A549 (cell line): Measurements from ENCODE around the gene ARAP3. TPM values are rescaled to one million over a fixed set of nuclear protein-coding genes. Genes with fewer than 3 reads are reported as not detected.

Experiments
- ATAC-seq, 2 experiments: fragments of 200-7000 bp in 1 of 2; fragments of >200 bp in 1 of 2; cut with Nextera tagmentation in 1 of 2; cut with Tn5 transposase in 1 of 2; 3 replicates each; pipeline versions ENCODE4 v1.8.0 to v1.9.1; 2018 to 2020; ENCODE audit warnings: mild to moderate bottlenecking in 1 of 2, moderate library complexity in 1 of 2
- CTCF ChIA-PET: fragments of 300-600 bp; sonication (Branson Sonifier 250); formaldehyde crosslinking; extraction: SDS; loops from one replicate; lab custom pipeline; 2021; ENCODE audit warnings: antibody characterized with exemption, inconsistent platforms; lab: Yijun Ruan, JAX
- POLR2A ChIA-PET: fragments of 350-600 bp; formaldehyde crosslinking; extraction: SDS; loops from one replicate; lab custom pipeline; 2021; ENCODE audit warnings: antibody characterized with exemption, inconsistent platforms; lab: Yijun Ruan, JAX
- DNase-seq, 2 experiments: peaks; one replicate each; pipeline versions ENCODE4 v3.0.0 to v3.0.0-alpha.2; 2011 to 2016; ENCODE audit warnings: low read depth in 1 of 2, low spot score in 1 of 2
- FAIRE-seq: peaks from 2 replicates; lab custom pipeline; 2011; peaks lifted over from hg19 to GRCh38; lab: Jason Lieb, UNC
- H3K27ac ChIP-seq, 2 experiments: fragments of >200 bp; sonication (Bioruptor Twin); formaldehyde crosslinking; 3 replicates each; pipeline ENCODE4 v1.5.1; 2016 to 2017
- H3K4me1 ChIP-seq: fragments of >200 bp; sonication (Bioruptor Twin); formaldehyde crosslinking; 3 replicates; pipeline ENCODE4 v1.6.1; 2016
- H3K4me2 ChIP-seq: fragments of >200 bp; sonication (Bioruptor Twin); formaldehyde crosslinking; 3 replicates; pipeline ENCODE4 v1.6.1; 2016
- H3K4me3 ChIP-seq: fragments of >200 bp; sonication (Bioruptor Twin); formaldehyde crosslinking; 3 replicates; pipeline ENCODE4 v1.5.1; 2016
- H3K9me3 ChIP-seq: fragments of >200 bp; sonication (Bioruptor Twin); formaldehyde crosslinking; 3 replicates; pipeline ENCODE4 v1.6.1; 2016
- CBX8 ChIP-seq: fragments of 200-600 bp; sonication (generic); IDR thresholded peaks from 2 replicates; pipeline ENCODE4 v1.6.1; 2016
- CHD2 ChIP-seq: fragments of 150-350 bp; IDR thresholded peaks from 2 replicates; pipeline ENCODE4 v1.6.1; 2014; ENCODE audit warnings: low read length; ENCODE audit not compliant: partially characterized antibody
- CHD4 ChIP-seq: fragments of 200-600 bp; sonication (generic); IDR thresholded peaks from 2 replicates; pipeline ENCODE4 v1.6.1; 2016; ENCODE audit warnings: antibody characterized with exemption, mild to moderate bottlenecking, borderline replicate concordance
- ESRRA ChIP-seq: fragments of 150-350 bp; IDR thresholded peaks from 2 replicates; pipeline ENCODE4 v1.6.1; 2014; ENCODE audit warnings: mild to moderate bottlenecking, low read length, borderline replicate concordance
- FOSB ChIP-seq: fragments of 250-450 bp; sonication (Bioruptor Pico); IDR thresholded peaks from 2 replicates; pipeline ENCODE4 v1.5.0; 2020; ENCODE audit warnings: mild to moderate bottlenecking, moderate library complexity
- HDAC2 ChIP-seq: fragments of 200-600 bp; sonication (generic); IDR thresholded peaks from 2 replicates; pipeline ENCODE4 v1.6.1; 2016
- HOXA7 ChIP-seq: fragments of 250-450 bp; sonication (Bioruptor Pico); IDR thresholded peaks from 2 replicates; pipeline ENCODE4 v1.5.0; 2020; ENCODE audit warnings: mild to moderate bottlenecking, moderate library complexity
- HOXB5 ChIP-seq: fragments of 250-450 bp; sonication (Bioruptor Pico); IDR thresholded peaks from 2 replicates; pipeline ENCODE4 v1.5.0; 2020; ENCODE audit warnings: mild to moderate bottlenecking, moderate library complexity
- JUN ChIP-seq, 2 experiments: fragments of >200 bp; sonication (Bioruptor Twin); formaldehyde crosslinking; IDR thresholded peaks; 2 replicates in 1 of 2; 3 replicates in 1 of 2; pipeline ENCODE4 v1.6.1; 2016 to 2017
- KDM1A ChIP-seq: fragments of 200-600 bp; sonication (generic); IDR thresholded peaks from 2 replicates; pipeline ENCODE4 v1.6.1; 2016; ENCODE audit warnings: low read depth, mild to moderate bottlenecking
- MAFK ChIP-seq: fragments of 450-650 bp; IDR thresholded peaks from 2 replicates; pipeline ENCODE4 v1.6.1; 2014; ENCODE audit not compliant: partially characterized antibody
- MYC ChIP-seq: IDR thresholded peaks from 2 replicates; pipeline ENCODE4 v1.6.1; 2012; ENCODE audit warnings: mild to moderate bottlenecking, inconsistent platforms, low read length, improper control_type of control experiment, borderline replicate concordance
- NPAS2 ChIP-seq: fragments of 250-450 bp; sonication (Bioruptor Pico); IDR thresholded peaks from 2 replicates; pipeline ENCODE4 v1.8.0; 2022; ENCODE audit warnings: mild to moderate bottlenecking, moderate library complexity, borderline replicate concordance
- PHF8 ChIP-seq: fragments of 200-600 bp; sonication (generic); IDR thresholded peaks from 2 replicates; pipeline ENCODE4 v1.6.1; 2016; ENCODE audit warnings: low read depth, mild to moderate bottlenecking, antibody characterized with exemption, moderate library complexity, borderline replicate concordance
- POLR2AphosphoS2 ChIP-seq: conservative IDR thresholded peaks from 2 replicates; pipeline ENCODE4 v1.6.1; 2012; ENCODE audit warnings: low read length, improper control_type of control experiment, inconsistent platforms
- RAD21 ChIP-seq, 2 experiments: fragments of >200 bp in 1 of 2; sonication (Bioruptor Twin) in 1 of 2; formaldehyde crosslinking in 1 of 2; IDR thresholded peaks in 1 of 2; conservative IDR thresholded peaks in 1 of 2; 2 replicates in 1 of 2; 3 replicates in 1 of 2; pipeline ENCODE4 v1.6.1; 2012 to 2018; ENCODE audit warnings: inconsistent platforms in 1 of 2
- RARB ChIP-seq: fragments of 250-450 bp; sonication (Bioruptor Pico); IDR thresholded peaks from 2 replicates; pipeline ENCODE4 v1.8.0; 2021; ENCODE audit warnings: mild to moderate bottlenecking, moderate library complexity
- RNF2 ChIP-seq: fragments of 200-600 bp; sonication (generic); IDR thresholded peaks from 2 replicates; pipeline ENCODE4 v1.6.1; 2016; ENCODE audit warnings: low read depth, mild to moderate bottlenecking, antibody characterized with exemption, moderate library complexity, borderline replicate concordance
- SMC3 ChIP-seq: fragments of >200 bp; sonication (Bioruptor Twin); formaldehyde crosslinking; IDR thresholded peaks from 3 replicates; pipeline ENCODE4 v1.6.1; 2018; ENCODE audit warnings: inconsistent platforms
- SREBF2 ChIP-seq: fragments of 450-650 bp; IDR thresholded peaks from 2 replicates; pipeline ENCODE4 v1.6.1; 2014; ENCODE audit warnings: mild to moderate bottlenecking, moderate library complexity
- TP53 ChIP-seq: fragments of 250-450 bp; sonication (Bioruptor Pico); IDR thresholded peaks from 2 replicates; pipeline ENCODE4 v1.5.0; 2021; ENCODE audit warnings: mild to moderate bottlenecking, moderate library complexity
- ZC3H11A ChIP-seq: fragments of 450-650 bp; IDR thresholded peaks from 2 replicates; pipeline ENCODE4 v1.6.1; 2014; ENCODE audit warnings: antibody characterized with exemption, mild to moderate bottlenecking
- ZSCAN20 ChIP-seq: fragments of 250-450 bp; sonication (Bioruptor Pico); IDR thresholded peaks from 2 replicates; pipeline ENCODE4 v1.8.0; 2022; ENCODE audit warnings: mild to moderate bottlenecking, moderate library complexity
- WGBS: methylation state at CpG from one replicate; pipeline ENCODE4 v1.1.6; 2017; ENCODE audit errors: missing lambda C conversion rate; 5-methylcytosine and 5-hydroxymethylcytosine counted together
- polyA plus RNA-seq, 4 experiments: library from polyadenylated mRNA; depleted of rRNA in 3 of 4; stranded (reverse); fragments of >200 nt; fragmentation: RNase III in 1 of 4; extraction: RNeasy Plus Mini Kit Qiagen cat#74134 plus additional on column Dnase treatment in 1 of 4; gene quantifications; 2 replicates in 3 of 4; 3 replicates in 1 of 4; pipeline ENCODE4 v1.2.3, GENCODE V29; 2011 to 2017
- TF ChIP-seq, protein P1 (sequence below): IDR thresholded peaks from 2 replicates; pipeline ENCODE4 v1.6.1; 2012
- TF ChIP-seq, protein P2 (sequence below): fragments of 250-450 bp; sonication (Bioruptor Pico); IDR thresholded peaks from 2 replicates; pipeline ENCODE4 v1.5.0; 2020; ENCODE audit warnings: low read depth, mild to moderate bottlenecking, moderate library complexity
- TF ChIP-seq, protein P3 (sequence below): fragments of 150-350 bp; IDR thresholded peaks from 2 replicates; pipeline ENCODE4 v1.6.1; 2014; ENCODE audit warnings: low read depth, mild to moderate bottlenecking, low read length
- TF ChIP-seq, protein P4 (sequence below): fragments of 200-600 bp; sonication (generic); IDR thresholded peaks from 2 replicates; pipeline ENCODE4 v1.6.1; 2016; ENCODE audit warnings: antibody characterized with exemption, mild to moderate bottlenecking, moderate library complexity

The ARAP3 gene
- polyA plus RNA-seq, 2 of the 4 experiments (the other 2 are of a cell fraction), result 3.0 to 6.6 TPM

DNA sequence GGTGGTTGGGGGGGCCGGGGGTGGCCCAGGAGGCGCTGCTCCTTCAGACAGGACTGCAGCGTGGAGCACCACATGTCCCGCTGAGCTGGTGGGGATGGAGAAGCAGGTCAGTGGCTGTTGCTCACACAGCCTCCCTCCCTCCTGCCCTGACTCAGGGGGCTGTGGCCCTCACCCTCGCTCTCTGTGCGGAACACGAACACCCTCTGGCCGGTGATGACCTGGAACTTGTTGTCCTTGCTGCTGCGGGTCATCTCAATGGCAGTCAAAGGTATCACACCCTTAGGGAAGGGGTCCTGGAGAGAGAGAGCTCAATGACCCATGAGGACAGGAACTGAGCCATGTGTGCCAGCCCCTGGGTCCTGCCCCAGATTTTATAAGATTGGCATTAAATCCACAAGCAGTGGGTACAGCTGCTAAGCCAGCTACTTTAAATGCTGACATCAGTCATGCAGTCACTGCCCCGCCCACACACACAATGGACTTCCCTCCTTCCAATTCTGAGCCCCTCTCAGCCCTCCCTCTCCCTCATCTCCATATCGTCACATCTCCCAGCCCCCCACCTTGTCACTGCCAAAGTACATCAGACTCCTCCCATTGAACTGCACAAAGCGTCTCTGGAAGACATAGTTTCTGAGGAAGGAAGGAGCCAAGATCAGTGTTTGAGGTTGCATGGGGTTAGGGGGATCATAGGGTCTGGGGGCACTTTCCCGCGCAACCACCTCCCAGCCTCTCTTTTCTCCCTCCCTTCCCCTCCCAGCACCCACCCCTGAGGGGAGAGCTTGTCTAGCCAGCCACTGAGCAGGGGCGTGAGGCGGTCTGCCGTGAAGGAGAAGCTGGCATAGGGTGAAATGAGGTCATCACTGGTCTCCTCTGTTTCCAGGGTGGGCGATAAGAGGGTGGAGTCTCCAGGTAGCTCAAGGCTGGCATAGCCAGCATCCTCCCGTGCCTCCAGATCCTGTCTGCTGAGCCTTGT, 8.9 kb downstream of the ARAP3 start:
- ATAC-seq, result no peak
- no peak for DNase-seq
- H3K4me1 ChIP-seq, result no peaks in the 10 kb centered on the region
- H3K27ac ChIP-seq, result no peak overlapping the region
- no peaks in the 10 kb centered on the region for H3K9me3 ChIP-seq
- 86% methylated on average over 16 of the region's 19 CpGs for WGBS
- no peak overlapping the region for H3K4me2 ChIP-seq
- TF ChIP-seq MAFK (no peak), SREBF2 (no peak), RNF2 (no peak), ZSCAN20 (CRISPR knock-in tag) (no peak), POLR2AphosphoS2 (no peak), FOSB (CRISPR knock-in tag) (no peak), TP53 (CRISPR knock-in tag) (no peak), CBX8 (no peak), CHD2 (no peak), SMC3 (no peak), HOXB5 (CRISPR knock-in tag) (no peak)
- TF ChIP-seq, protein P1, sequence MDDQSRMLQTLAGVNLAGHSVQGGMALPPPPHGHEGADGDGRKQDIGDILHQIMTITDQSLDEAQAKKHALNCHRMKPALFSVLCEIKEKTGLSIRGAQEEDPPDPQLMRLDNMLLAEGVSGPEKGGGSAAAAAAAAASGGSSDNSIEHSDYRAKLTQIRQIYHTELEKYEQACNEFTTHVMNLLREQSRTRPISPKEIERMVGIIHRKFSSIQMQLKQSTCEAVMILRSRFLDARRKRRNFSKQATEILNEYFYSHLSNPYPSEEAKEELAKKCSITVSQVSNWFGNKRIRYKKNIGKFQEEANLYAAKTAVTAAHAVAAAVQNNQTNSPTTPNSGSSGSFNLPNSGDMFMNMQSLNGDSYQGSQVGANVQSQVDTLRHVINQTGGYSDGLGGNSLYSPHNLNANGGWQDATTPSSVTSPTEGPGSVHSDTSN, result no peak
- TF ChIP-seq, protein P2, sequence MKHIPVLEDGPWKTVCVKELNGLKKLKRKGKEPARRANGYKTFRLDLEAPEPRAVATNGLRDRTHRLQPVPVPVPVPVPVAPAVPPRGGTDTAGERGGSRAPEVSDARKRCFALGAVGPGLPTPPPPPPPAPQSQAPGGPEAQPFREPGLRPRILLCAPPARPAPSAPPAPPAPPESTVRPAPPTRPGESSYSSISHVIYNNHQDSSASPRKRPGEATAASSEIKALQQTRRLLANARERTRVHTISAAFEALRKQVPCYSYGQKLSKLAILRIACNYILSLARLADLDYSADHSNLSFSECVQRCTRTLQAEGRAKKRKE (CRISPR knock-in tag), result no peak
- POLR2A ChIA-PET, result no interaction called here
- no peak for FAIRE-seq
- CTCF ChIA-PET, result interaction anchor here (0.7 to 11.0 kb wide), 6 partner anchors 8 to 288 kb away, joined by 3 to 120 read pairs (median 4); partner anchors contain the start of gene DIAPH1
- no peak overlapping the region for H3K4me3 ChIP-seq

DNA sequence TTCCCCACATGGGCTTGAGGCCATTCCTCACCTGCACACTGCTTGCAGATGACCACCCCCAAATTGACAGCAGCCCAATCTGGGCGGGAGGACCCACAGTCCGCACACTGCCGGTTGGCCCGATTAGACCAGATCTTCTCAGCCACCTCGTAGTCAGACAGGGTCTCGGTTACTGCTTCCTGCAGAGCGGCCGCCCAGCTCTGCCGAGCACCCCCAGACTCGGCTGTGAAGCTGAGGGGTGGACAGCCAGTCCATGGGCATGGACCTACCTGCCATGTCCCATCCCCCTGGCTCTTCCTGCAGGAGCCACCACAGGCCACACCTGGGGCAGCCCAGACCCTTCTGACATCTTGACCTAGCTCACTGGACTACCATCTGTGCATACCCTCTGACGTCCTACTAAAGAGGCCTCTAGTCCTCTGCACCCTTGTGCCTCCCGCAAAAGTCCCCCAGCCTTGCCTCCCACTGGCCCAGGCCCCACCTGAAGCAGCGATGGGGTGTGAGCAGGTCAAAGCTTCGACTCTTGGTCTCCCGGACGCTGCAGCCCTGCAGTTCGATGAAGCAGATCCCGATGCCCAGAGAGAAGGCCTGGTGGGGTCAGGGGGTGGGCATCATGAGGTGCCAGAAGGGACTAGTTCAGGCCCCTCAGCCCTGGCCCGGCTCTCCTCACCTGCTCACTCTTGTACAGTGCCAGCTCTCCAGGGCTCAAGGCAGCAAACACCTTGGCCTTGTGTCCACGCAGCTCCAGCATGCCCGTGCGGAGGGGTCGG, 9.8 kb downstream of the ARAP3 start:
- no peak for FAIRE-seq
- POLR2A ChIA-PET, result no interaction called here

More for the DNA sequence above, 9.8 kb downstream of the ARAP3 start:
- Histone ChIP-seq H3K4me3 (no peak overlapping the region), H3K9me3 (no peaks in the 10 kb centered on the region), H3K4me2 (no peak overlapping the region), H3K27ac (no peak overlapping the region)
- CTCF ChIA-PET, result interaction anchor here (0.7 to 11.0 kb wide), 6 partner anchors 23 to 314 kb away, joined by 3 to 120 read pairs (median 3); partner anchors contain the start of gene DIAPH1
- no peak for ATAC-seq
- DNase-seq, result no peak
- WGBS, result 92% methylated on average over 15 of the region's 23 CpGs
- no peak for TF ChIP-seq CBX8
- TF ChIP-seq CHD4, result no peak
- TF ChIP-seq KDM1A, result no peak
- TF ChIP-seq NPAS2 (CRISPR knock-in tag), result no peak
- TF ChIP-seq RAD21 (conservative IDR thresholded peaks at IDR 0.05 in 1 of 2, IDR thresholded peaks at IDR 0.05 in 1 of 2), result no peak
- TF ChIP-seq MYC, result no peak
- TF ChIP-seq HOXA7 (CRISPR knock-in tag), result no peak
- TF ChIP-seq HOXB5 (CRISPR knock-in tag), result no peak
- TF ChIP-seq ZC3H11A, result no peak
- TF ChIP-seq, protein P3, sequence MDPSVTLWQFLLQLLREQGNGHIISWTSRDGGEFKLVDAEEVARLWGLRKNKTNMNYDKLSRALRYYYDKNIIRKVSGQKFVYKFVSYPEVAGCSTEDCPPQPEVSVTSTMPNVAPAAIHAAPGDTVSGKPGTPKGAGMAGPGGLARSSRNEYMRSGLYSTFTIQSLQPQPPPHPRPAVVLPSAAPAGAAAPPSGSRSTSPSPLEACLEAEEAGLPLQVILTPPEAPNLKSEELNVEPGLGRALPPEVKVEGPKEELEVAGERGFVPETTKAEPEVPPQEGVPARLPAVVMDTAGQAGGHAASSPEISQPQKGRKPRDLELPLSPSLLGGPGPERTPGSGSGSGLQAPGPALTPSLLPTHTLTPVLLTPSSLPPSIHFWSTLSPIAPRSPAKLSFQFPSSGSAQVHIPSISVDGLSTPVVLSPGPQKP, result no peak
- TF ChIP-seq HDAC2, result no peak
- no peak for TF ChIP-seq PHF8
- TF ChIP-seq JUN (IDR thresholded peaks at IDR 0.05), result no peak
- TF ChIP-seq ESRRA, result no peak
- TF ChIP-seq, protein P4, sequence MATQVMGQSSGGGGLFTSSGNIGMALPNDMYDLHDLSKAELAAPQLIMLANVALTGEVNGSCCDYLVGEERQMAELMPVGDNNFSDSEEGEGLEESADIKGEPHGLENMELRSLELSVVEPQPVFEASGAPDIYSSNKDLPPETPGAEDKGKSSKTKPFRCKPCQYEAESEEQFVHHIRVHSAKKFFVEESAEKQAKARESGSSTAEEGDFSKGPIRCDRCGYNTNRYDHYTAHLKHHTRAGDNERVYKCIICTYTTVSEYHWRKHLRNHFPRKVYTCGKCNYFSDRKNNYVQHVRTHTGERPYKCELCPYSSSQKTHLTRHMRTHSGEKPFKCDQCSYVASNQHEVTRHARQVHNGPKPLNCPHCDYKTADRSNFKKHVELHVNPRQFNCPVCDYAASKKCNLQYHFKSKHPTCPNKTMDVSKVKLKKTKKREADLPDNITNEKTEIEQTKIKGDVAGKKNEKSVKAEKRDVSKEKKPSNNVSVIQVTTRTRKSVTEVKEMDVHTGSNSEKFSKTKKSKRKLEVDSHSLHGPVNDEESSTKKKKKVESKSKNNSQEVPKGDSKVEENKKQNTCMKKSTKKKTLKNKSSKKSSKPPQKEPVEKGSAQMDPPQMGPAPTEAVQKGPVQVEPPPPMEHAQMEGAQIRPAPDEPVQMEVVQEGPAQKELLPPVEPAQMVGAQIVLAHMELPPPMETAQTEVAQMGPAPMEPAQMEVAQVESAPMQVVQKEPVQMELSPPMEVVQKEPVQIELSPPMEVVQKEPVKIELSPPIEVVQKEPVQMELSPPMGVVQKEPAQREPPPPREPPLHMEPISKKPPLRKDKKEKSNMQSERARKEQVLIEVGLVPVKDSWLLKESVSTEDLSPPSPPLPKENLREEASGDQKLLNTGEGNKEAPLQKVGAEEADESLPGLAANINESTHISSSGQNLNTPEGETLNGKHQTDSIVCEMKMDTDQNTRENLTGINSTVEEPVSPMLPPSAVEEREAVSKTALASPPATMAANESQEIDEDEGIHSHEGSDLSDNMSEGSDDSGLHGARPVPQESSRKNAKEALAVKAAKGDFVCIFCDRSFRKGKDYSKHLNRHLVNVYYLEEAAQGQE, result no peak
- TF ChIP-seq RARB (CRISPR knock-in tag), result no peak
- TF ChIP-seq, all 56 proteins: peak for 0
- H3K4me1 ChIP-seq, result no peaks in the 10 kb centered on the region
